Caco-2 (cell line): ENCODE data around the gene CDK5RAP2. TPM values are rescaled to one million over a fixed set of nuclear protein-coding genes. Genes with fewer than 3 reads are reported as not detected.
"Not testable (repeated sequence)": the region's sequence is repeated elsewhere in the genome, so short reads cannot be mapped to it uniquely, and the experiment has no call there.

ENCODE experiments used
- BruUV-seq: library from RNA; stranded (reverse); fragments of 400-500 nt; replicated peaks from 2 replicates; lab custom pipeline; 2021; lab: Mats Ljungman, UMichigan
- CTCF ChIA-PET: fragments of 300-600 bp; sonication (Branson Sonifier 250); formaldehyde crosslinking; loops from one replicate; lab custom pipeline; 2022; ENCODE audit warnings: antibody characterized with exemption; lab: Charles Lee
- POLR2A ChIA-PET: fragments of 300-600 bp; sonication (Branson Sonifier 250); formaldehyde crosslinking; loops from one replicate; lab custom pipeline; 2022; ENCODE audit warnings: antibody characterized with exemption; lab: Charles Lee
- DNase-seq, 2 experiments: peaks; one replicate each; pipeline versions ENCODE4 v3.0.0 to v3.0.0-alpha.2; 2020 to 2022
- H3K27me3 ChIP-seq: replicated peaks from 2 replicates; pipeline ENCODE4 v1.6.0; 2011; ENCODE audit warnings: low read length; ENCODE audit not compliant: control insufficient read depth, insufficient read depth
- H3K36me3 ChIP-seq: 2 replicates; pipeline ENCODE4 v1.5.1; 2011; ENCODE audit warnings: low read length; ENCODE audit not compliant: control insufficient read depth, insufficient read depth
- H3K4me1 ChIP-seq: fragments of 250-450 bp; sonication (Bioruptor Pico); 2 replicates; pipeline ENCODE4 v1.5.1; 2020; ENCODE audit warnings: mild to moderate bottlenecking
- H3K4me3 ChIP-seq: 2 replicates; pipeline ENCODE4 v1.5.1; 2011; ENCODE audit warnings: low read depth, mild to moderate bottlenecking, control low read depth, low read length
- H3K9me3 ChIP-seq: fragments of 250-450 bp; sonication (Bioruptor Pico); 2 replicates; pipeline ENCODE4 v1.5.1; 2020; ENCODE audit warnings: mild to moderate bottlenecking, moderate library complexity
- H3K27ac Mint-ChIP-seq: one replicate; pipeline ENCODE4 v1.8.0; 2022; ENCODE audit warnings: mixed read lengths; ENCODE audit not compliant: unreplicated experiment
- H3K27me3 Mint-ChIP-seq: one replicate; pipeline ENCODE4 v1.8.0; 2022; ENCODE audit warnings: mixed read lengths; ENCODE audit not compliant: insufficient read depth, unreplicated experiment
- H3K36me3 Mint-ChIP-seq: one replicate; pipeline ENCODE4 v1.8.0; 2022; ENCODE audit warnings: mild to moderate bottlenecking, mixed read lengths; ENCODE audit not compliant: insufficient read depth, unreplicated experiment
- H3K4me1 Mint-ChIP-seq: one replicate; pipeline ENCODE4 v1.8.0; 2022; ENCODE audit warnings: low read depth, mixed read lengths; ENCODE audit not compliant: unreplicated experiment
- H3K4me3 Mint-ChIP-seq: one replicate; pipeline ENCODE4 v1.8.0; 2022; ENCODE audit warnings: mild to moderate bottlenecking, moderate library complexity, mixed read lengths; ENCODE audit not compliant: unreplicated experiment
- H3K9me3 Mint-ChIP-seq: one replicate; pipeline ENCODE4 v1.8.0; 2022; ENCODE audit warnings: mixed read lengths; ENCODE audit not compliant: unreplicated experiment
- intact Hi-C: fragments of 100-400 bp; cut with micrococcal nuclease; formaldehyde crosslinking; loops from one replicate; pipeline ENCODE4 v1.10.0; 2022; ENCODE audit not compliant: unreplicated experiment
- total RNA-seq: library from RNA; stranded (reverse); gene quantifications from 2 replicates; pipeline ENCODE4 v1.2.3, GENCODE V29; 2022
- TF ChIP-seq, protein P1 (sequence below), 2 experiments: fragments of 200-600 bp in 1 of 2; IDR thresholded peaks; 1 replicate in 1 of 2; 2 replicates in 1 of 2; pipeline versions ENCODE4 v1.5.1 to v1.8.0; 2011 to 2022; ENCODE audit warnings: antibody characterized with exemption in 1 of 2, control low read depth in 1 of 2, inconsistent platforms in 1 of 2, low read depth in 1 of 2, low read length in 1 of 2, mild to moderate bottlenecking in 1 of 2, moderate library complexity in 1 of 2; ENCODE audit not compliant: insufficient read depth in 1 of 2, severe bottlenecking in 1 of 2, unreplicated experiment in 1 of 2

Gene CDK5RAP2
- total RNA-seq, 1 experiment from 2014 or later, result 71.3 TPM

DNA sequence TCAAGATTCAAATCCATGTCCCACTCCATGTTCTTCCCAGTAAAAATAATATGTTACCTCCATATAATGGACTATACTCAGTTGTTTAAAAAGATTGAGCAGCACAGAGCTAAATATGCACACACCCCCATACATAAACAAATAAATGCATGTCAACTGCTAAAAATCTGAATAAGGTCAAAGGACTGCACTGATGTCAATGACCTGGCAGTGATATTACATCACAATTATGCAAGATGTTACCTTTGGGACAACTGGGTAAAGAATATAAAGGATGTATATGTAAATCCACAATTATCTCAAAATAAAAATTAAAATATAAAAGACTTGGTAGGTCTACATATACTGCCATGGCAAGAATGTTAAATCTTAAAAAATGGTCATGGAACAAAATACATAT is 57.9 kb downstream of the CDK5RAP2 start:
- Histone ChIP-seq H3K9me3 (no peaks in the 10 kb centered on the region), H3K36me3 (no peaks in the 10 kb centered on the region), H3K4me3 (no peak overlapping the region), H3K27me3 (no peaks in the 10 kb centered on the region), H3K4me1 (0 out of 2 replicates have a peak, but pooled peaks cover 8% of the 10 kb centered on the region)
- no peaks in the 10 kb centered on the region for H3K27me3 Mint-ChIP-seq
- DNase-seq, result no peak
- H3K4me3 Mint-ChIP-seq, result no peak overlapping the region
- peaks cover 24% of the 10 kb centered on the region for H3K4me1 Mint-ChIP-seq
- peaks cover 73% of the 10 kb centered on the region for H3K36me3 Mint-ChIP-seq
- no peaks in the 10 kb centered on the region for H3K9me3 Mint-ChIP-seq
- no peak overlapping the region for H3K27ac Mint-ChIP-seq
- CTCF ChIA-PET, result no interaction called here
- TF ChIP-seq, protein P1, sequence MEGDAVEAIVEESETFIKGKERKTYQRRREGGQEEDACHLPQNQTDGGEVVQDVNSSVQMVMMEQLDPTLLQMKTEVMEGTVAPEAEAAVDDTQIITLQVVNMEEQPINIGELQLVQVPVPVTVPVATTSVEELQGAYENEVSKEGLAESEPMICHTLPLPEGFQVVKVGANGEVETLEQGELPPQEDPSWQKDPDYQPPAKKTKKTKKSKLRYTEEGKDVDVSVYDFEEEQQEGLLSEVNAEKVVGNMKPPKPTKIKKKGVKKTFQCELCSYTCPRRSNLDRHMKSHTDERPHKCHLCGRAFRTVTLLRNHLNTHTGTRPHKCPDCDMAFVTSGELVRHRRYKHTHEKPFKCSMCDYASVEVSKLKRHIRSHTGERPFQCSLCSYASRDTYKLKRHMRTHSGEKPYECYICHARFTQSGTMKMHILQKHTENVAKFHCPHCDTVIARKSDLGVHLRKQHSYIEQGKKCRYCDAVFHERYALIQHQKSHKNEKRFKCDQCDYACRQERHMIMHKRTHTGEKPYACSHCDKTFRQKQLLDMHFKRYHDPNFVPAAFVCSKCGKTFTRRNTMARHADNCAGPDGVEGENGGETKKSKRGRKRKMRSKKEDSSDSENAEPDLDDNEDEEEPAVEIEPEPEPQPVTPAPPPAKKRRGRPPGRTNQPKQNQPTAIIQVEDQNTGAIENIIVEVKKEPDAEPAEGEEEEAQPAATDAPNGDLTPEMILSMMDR (IDR thresholded peaks at IDR 0.05; ENCODE audit: insufficient read depth in 1 of 2, low read depth in 1 of 2, low read length in 1 of 2, severe bottlenecking in 1 of 2, unreplicated experiment in 1 of 2), result no peak
- POLR2A ChIA-PET, result no interaction called here
- BruUV-seq, result no TSS peak
- intact Hi-C loops, result no loop called here

DNA sequence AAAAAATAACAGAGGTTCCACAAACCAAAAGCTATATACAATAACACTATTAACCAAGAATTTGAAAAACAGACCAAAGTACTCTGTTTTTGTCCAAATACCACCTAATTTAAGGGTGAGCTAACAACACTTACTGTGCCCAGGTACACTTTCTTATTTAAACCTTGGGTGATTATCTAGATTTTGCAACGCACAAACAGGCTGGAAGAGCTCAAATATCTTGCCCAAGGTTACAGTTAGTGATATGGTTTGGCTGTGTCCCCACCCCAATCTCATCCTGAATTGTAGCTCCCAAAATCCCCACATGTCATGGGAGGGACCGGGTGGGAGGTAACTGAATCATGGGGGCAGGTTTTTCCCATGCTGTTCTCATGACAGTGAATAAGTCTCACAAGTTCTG is 58.9 kb downstream of the CDK5RAP2 start:
- intact Hi-C loops, result no loop called here
- Mint-ChIP-seq H3K4me3 (no peak overlapping the region), H3K9me3 (no peaks in the 10 kb centered on the region), H3K36me3 (peaks cover 76% of the 10 kb centered on the region), H3K4me1 (peaks cover 15% of the 10 kb centered on the region), H3K27me3 (no peaks in the 10 kb centered on the region), H3K27ac (no peak overlapping the region)
- BruUV-seq, result no TSS peak
- H3K27me3 ChIP-seq, result no peaks in the 10 kb centered on the region
- ChIA-PET POLR2A (no interaction called here), CTCF (no interaction called here)
- TF ChIP-seq, protein P1 (IDR thresholded peaks at IDR 0.05; ENCODE audit: insufficient read depth in 1 of 2, low read depth in 1 of 2, low read length in 1 of 2, severe bottlenecking in 1 of 2, unreplicated experiment in 1 of 2), result no peak
- DNase-seq, result no peak
- H3K4me1 ChIP-seq, result 0 out of 2 replicates have a peak, but pooled peaks cover 8% of the 10 kb centered on the region
- H3K4me3 ChIP-seq, result no peak overlapping the region
- no peaks in the 10 kb centered on the region for H3K9me3 ChIP-seq
- H3K36me3 ChIP-seq, result peaks cover 2% of the 10 kb centered on the region; the same call in 1 of the 2 replicates

DNA sequence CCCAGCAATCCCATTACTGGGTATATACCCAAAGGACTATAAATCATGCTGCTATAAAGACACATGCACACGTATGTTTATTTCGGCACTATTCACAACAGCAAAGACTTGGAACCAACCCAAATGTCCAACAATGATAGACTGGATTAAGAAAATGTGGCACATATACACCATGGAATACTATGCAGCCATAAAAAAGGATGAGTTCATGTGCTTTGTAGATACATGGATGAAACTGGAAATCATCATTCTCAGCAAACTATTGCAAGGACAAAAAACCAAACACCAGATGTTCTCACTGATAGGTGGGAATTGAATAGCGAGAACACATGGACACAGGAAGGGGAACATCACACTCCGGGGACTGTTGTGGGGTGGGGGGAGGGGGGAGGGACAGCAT is 64.0 kb downstream of the CDK5RAP2 start:
- H3K9me3 ChIP-seq, POLR2A ChIA-PET, DNase-seq, H3K36me3 ChIP-seq, BruUV-seq, H3K9me3 Mint-ChIP-seq, H3K27me3 ChIP-seq, H3K4me1 ChIP-seq, H3K27me3 Mint-ChIP-seq, H3K4me1 Mint-ChIP-seq, CTCF ChIA-PET, H3K4me3 Mint-ChIP-seq, intact Hi-C loops, H3K27ac Mint-ChIP-seq, H3K4me3 ChIP-seq: not testable (repeated sequence)
- peaks cover 54% of the 10 kb centered on the region for H3K36me3 Mint-ChIP-seq

DNA sequence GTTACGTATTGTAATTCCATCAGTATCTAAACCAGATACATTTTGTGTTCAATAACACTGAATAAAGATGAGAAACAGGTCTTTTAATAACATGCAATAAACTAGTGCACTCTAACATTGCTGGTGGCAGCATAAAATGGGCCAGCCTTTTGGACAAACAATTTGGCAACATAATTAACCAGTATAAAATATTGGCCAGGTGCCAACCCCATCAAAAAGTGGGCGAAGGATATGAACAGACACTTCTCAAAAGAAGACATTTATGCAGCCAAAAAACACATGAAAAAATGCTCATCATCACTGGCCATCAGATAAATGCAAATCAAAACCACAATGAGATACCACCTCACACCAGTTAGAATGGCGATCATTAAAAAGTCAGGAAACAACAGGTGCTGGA is 64.5 kb downstream of the CDK5RAP2 start:
- H3K27ac Mint-ChIP-seq, H3K9me3 Mint-ChIP-seq, H3K27me3 Mint-ChIP-seq, H3K27me3 ChIP-seq, BruUV-seq, H3K4me3 Mint-ChIP-seq, H3K4me1 Mint-ChIP-seq, H3K4me3 ChIP-seq, H3K4me1 ChIP-seq, intact Hi-C loops, H3K36me3 ChIP-seq, DNase-seq, CTCF ChIA-PET, POLR2A ChIA-PET, H3K9me3 ChIP-seq: not testable (repeated sequence)
- peaks cover 52% of the 10 kb centered on the region for H3K36me3 Mint-ChIP-seq
